GM12891 (cell line): ENCODE results near the gene ISG20L2.

ENCODE experiments used
- PAX5 ChIP-seq: IDR thresholded peaks from 2 replicates; pipeline ENCODE4 v1.6.1; 2011; ENCODE audit warnings: low read length, moderate library complexity, mild to moderate bottlenecking; ENCODE audit not compliant: insufficient read depth, severe bottlenecking
- POLR2A ChIP-seq: IDR thresholded peaks from 2 replicates; pipeline ENCODE4 v1.6.1; 2011; ENCODE audit warnings: low read depth, low read length, control low read depth
- POLR2AphosphoS5 ChIP-seq: IDR thresholded peaks from 2 replicates; pipeline ENCODE4 v1.6.1; 2011; ENCODE audit warnings: low read depth, low read length, control low read depth
- POU2F2 ChIP-seq: IDR thresholded peaks from 2 replicates; pipeline ENCODE4 v1.6.1; 2011; ENCODE audit warnings: low read depth, mild to moderate bottlenecking, control low read depth, low read length, moderate library complexity
- SPI1 ChIP-seq: IDR thresholded peaks from 2 replicates; pipeline ENCODE4 v1.6.1; 2011; ENCODE audit warnings: low read depth, low read length, control low read depth
- TAF1 ChIP-seq: IDR thresholded peaks from 2 replicates; pipeline ENCODE4 v1.6.1; 2011; ENCODE audit warnings: low read depth, low read length, control low read depth

GRCh38 chr1:156691191-156691590, 37.4 kb downstream of the ISG20L2 start:
- TF ChIP-seq POLR2A: no peak
- TF ChIP-seq POLR2AphosphoS5: no peak
- no peak for TF ChIP-seq POU2F2
- TF ChIP-seq TAF1: no peak
- no peak for TF ChIP-seq SPI1
- no peak for TF ChIP-seq PAX5
